ENCODE results near the gene DLX1.

Gene DLX1

GRCh38 chr2:172086241-172087206 is 1.2 kb downstream of the DLX1 start:
- in situ Hi-C loops (cut with MboI; ENCODE audit: low sequenced_read_pairs): no loop called here

GRCh38 chr2:172087207-172087779 is 2.0 kb downstream of the DLX1 start:
- in situ Hi-C loops (cut with MboI; ENCODE audit: low sequenced_read_pairs): no loop called here

- in situ Hi-C loops (cut with MboI; ENCODE audit: low sequenced_read_pairs): no loop called here
Observed at GRCh38 chr2:172087780-172088244, 2.5 kb downstream of the DLX1 start.

- in situ Hi-C loops (cut with MboI; ENCODE audit: low sequenced_read_pairs): no loop called here
Observed at GRCh38 chr2:172088245-172089004, 3.1 kb downstream of the DLX1 start.

GRCh38 chr2:172089005-172089504 is 3.7 kb downstream of the DLX1 start:
- in situ Hi-C loops (cut with MboI; ENCODE audit: low sequenced_read_pairs): no loop called here

GRCh38 chr2:172089633-172090032 is 4.3 kb downstream of the DLX1 start:
- in situ Hi-C loops (cut with MboI; ENCODE audit: low sequenced_read_pairs): no loop called here

- in situ Hi-C loops (cut with MboI; ENCODE audit: low sequenced_read_pairs): no loop called here
Observed at GRCh38 chr2:172090044-172090961, 5.0 kb downstream of the DLX1 start.

- in situ Hi-C loops (cut with MboI; ENCODE audit: low sequenced_read_pairs): no loop called here
Observed at GRCh38 chr2:172091000-172091641, 5.8 kb downstream of the DLX1 start.

GRCh38 chr2:172091761-172092566 is 6.7 kb downstream of the DLX1 start:
- in situ Hi-C loops (cut with MboI; ENCODE audit: low sequenced_read_pairs): no loop called here

- in situ Hi-C loops (cut with MboI; ENCODE audit: low sequenced_read_pairs): no loop called here
Observed at GRCh38 chr2:172092716-172093415, 7.6 kb downstream of the DLX1 start.

- in situ Hi-C loops (cut with MboI; ENCODE audit: low sequenced_read_pairs): no loop called here
Observed at GRCh38 chr2:172093416-172094293, 8.3 kb downstream of the DLX1 start.

- in situ Hi-C loops (cut with MboI; ENCODE audit: low sequenced_read_pairs): no loop called here
Observed at GRCh38 chr2:172094294-172095145, 9.2 kb downstream of the DLX1 start.

GRCh38 chr2:172095146-172095904 is 10.0 kb downstream of the DLX1 start:
- in situ Hi-C loops (cut with MboI; ENCODE audit: low sequenced_read_pairs): no loop called here

- in situ Hi-C loops (cut with MboI; ENCODE audit: low sequenced_read_pairs): no loop called here
Observed at GRCh38 chr2:172095905-172096625, 10.8 kb downstream of the DLX1 start.

Measured in HL-60/S4 treated with phorbol 12-myristate 13-acetate at 8.2 ng/mL for 4 days and 3 days (cell line).